HG02798 (cell line): ENCODE measurements around the gene FANCC.
A peak's percentile ranks its signal among the peaks of the same experiment; 100 is the strongest.

Experiments used
- ATAC-seq: cut with Tn5 transposase; IDR thresholded peaks from one replicate; pipeline ENCODE4 v1.9.1; 2021; ENCODE audit warnings: mild to moderate bottlenecking; ENCODE audit not compliant: unreplicated experiment, poor library complexity

Gene FANCC

GRCh38 chr9:95317119-95317892 is at the start of gene FANCC:
TSS of gene FANCC (minus strand) at chr9:95317709. CDS start at chr9:95249291, 68,418 bp downstream.
- ATAC-seq, result peak; percentile 87

- ATAC-seq, result no peak
Observed at GRCh38 chr9:95366731-95367325, 49.3 kb upstream of the FANCC start.

- ATAC-seq, result no peak
Observed at GRCh38 chr9:95365766-95366165, 48.3 kb upstream of the FANCC start.

GRCh38 chr9:95363051-95363841 is 45.7 kb upstream of the FANCC start:
- ATAC-seq, result no peak

GRCh38 chr9:95360866-95361265 is 43.4 kb upstream of the FANCC start:
- ATAC-seq, result no peak

- ATAC-seq, result no peak
Observed at GRCh38 chr9:95357316-95357715, 39.8 kb upstream of the FANCC start.

GRCh38 chr9:95355500-95355899 is 38.0 kb upstream of the FANCC start:
- ATAC-seq, result no peak

GRCh38 chr9:95351051-95351450 is 33.5 kb upstream of the FANCC start:
- ATAC-seq, result no peak

GRCh38 chr9:95350266-95350665 is 32.8 kb upstream of the FANCC start:
- ATAC-seq, result no peak

- ATAC-seq, result no peak
Observed at GRCh38 chr9:95349091-95350038, 31.9 kb upstream of the FANCC start.

- ATAC-seq, result no peak
Observed at GRCh38 chr9:95346021-95346420, 28.5 kb upstream of the FANCC start.

- no peak for ATAC-seq
Observed at GRCh38 chr9:95344735-95345325, 27.3 kb upstream of the FANCC start.

- ATAC-seq, result no peak
Observed at GRCh38 chr9:95343725-95344287, 26.3 kb upstream of the FANCC start.

- ATAC-seq, result no peak
Observed at GRCh38 chr9:95342571-95342970, 25.1 kb upstream of the FANCC start.

- ATAC-seq, result no peak
Observed at GRCh38 chr9:95341293-95341962, 23.9 kb upstream of the FANCC start.

GRCh38 chr9:95338243-95338642 is 20.7 kb upstream of the FANCC start:
- ATAC-seq, result no peak

- no peak for ATAC-seq
Observed at GRCh38 chr9:95336281-95336680, 18.8 kb upstream of the FANCC start.

- no peak for ATAC-seq
Observed at GRCh38 chr9:95333426-95333825, 15.9 kb upstream of the FANCC start.

- no peak for ATAC-seq
Observed at GRCh38 chr9:95332860-95333259, 15.4 kb upstream of the FANCC start.
